Ovary (tissue), 3 donors: ENCODE measurements around the gene CHST9.

ENCODE experiments used
- EP300 ChIP-seq: sonication (generic); formaldehyde crosslinking; IDR thresholded peaks from one replicate; pipeline ENCODE4 v1.6.1; 2017; ENCODE audit warnings: antibody characterized with exemption
- TF ChIP-seq, protein P1 (sequence below), 3 donors: fragments of 450-650 bp in 2 of 3; fragments of 200-600 bp in 1 of 3; IDR thresholded peaks; one replicate each; pipeline versions ENCODE4 v1.5.1 to v1.8.0; 2016 to 2022; ENCODE audit warnings: antibody characterized with exemption in 3 of 3, mild to moderate bottlenecking in 1 of 3
- donor health status: DM: no; HTN: no; CAD: no.

DNA sequence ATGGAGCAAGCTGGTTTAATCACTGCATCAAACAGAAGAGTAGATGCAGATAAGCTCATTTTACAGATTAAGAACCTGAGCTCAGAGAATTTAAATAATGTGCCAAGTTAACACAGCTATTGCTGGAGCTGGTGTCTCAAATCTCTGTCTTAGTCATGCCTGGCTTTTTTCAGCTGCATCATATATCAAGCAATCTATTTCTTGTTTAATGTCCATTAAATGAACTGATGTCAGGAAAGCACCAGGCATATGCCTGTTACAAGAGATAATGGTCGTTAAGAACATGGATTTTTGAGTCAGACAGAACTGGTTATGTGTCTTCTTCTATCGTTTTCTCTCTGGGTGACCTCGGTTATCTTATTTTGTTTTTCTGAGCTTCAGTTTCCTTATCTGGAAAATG, 259.8 kb downstream of the CHST9 start:
- TF ChIP-seq, protein P1, sequence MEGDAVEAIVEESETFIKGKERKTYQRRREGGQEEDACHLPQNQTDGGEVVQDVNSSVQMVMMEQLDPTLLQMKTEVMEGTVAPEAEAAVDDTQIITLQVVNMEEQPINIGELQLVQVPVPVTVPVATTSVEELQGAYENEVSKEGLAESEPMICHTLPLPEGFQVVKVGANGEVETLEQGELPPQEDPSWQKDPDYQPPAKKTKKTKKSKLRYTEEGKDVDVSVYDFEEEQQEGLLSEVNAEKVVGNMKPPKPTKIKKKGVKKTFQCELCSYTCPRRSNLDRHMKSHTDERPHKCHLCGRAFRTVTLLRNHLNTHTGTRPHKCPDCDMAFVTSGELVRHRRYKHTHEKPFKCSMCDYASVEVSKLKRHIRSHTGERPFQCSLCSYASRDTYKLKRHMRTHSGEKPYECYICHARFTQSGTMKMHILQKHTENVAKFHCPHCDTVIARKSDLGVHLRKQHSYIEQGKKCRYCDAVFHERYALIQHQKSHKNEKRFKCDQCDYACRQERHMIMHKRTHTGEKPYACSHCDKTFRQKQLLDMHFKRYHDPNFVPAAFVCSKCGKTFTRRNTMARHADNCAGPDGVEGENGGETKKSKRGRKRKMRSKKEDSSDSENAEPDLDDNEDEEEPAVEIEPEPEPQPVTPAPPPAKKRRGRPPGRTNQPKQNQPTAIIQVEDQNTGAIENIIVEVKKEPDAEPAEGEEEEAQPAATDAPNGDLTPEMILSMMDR (IDR thresholded peaks at IDR 0.05): no peak
- no peak for TF ChIP-seq EP300
